GM18526 (cell line): Measurements from ENCODE around the gene ZNF692.

Experiments used
- POLR2A ChIP-seq: IDR thresholded peaks from 3 replicates; pipeline ENCODE4 v1.6.1; 2011; ENCODE audit not compliant: insufficient read length; ENCODE audit errors: extremely low read depth

ZNF692 gene

GRCh38 chr1:248890549-248891498, 31.9 kb upstream of the ZNF692 start:
- no peak for TF ChIP-seq POLR2A

- TF ChIP-seq POLR2A = no peak
These were observed 27.5 kb upstream of the ZNF692 start for GRCh38 chr1:248886237-248886895.

- no peak for TF ChIP-seq POLR2A
These were observed 26.8 kb upstream of the ZNF692 start for GRCh38 chr1:248885646-248886045.

- TF ChIP-seq POLR2A = no peak
These were observed 25.9 kb upstream of the ZNF692 start for GRCh38 chr1:248884632-248885295.

GRCh38 chr1:248881261-248881660, 22.4 kb upstream of the ZNF692 start:
- no peak for TF ChIP-seq POLR2A

GRCh38 chr1:248873993-248874533, 15.2 kb upstream of the ZNF692 start:
- TF ChIP-seq POLR2A = no peak

- TF ChIP-seq POLR2A = peak; percentile 33
These were observed 14.6 kb upstream of the ZNF692 start for GRCh38 chr1:248873409-248873992.

- TF ChIP-seq POLR2A = no peak
These were observed 14.0 kb upstream of the ZNF692 start for GRCh38 chr1:248872752-248873408.

- TF ChIP-seq POLR2A = no peak
These were observed 13.0 kb upstream of the ZNF692 start for GRCh38 chr1:248871837-248872401.

GRCh38 chr1:248862998-248863881, 4.4 kb upstream of the ZNF692 start:
- peak; percentile 75 for TF ChIP-seq POLR2A

- TF ChIP-seq POLR2A = no peak
These were observed 3.8 kb upstream of the ZNF692 start for GRCh38 chr1:248862695-248862997.

GRCh38 chr1:248861616-248862015, 2.7 kb upstream of the ZNF692 start:
- TF ChIP-seq POLR2A = no peak

GRCh38 chr1:248860007-248860406, 1.1 kb upstream of the ZNF692 start:
- TF ChIP-seq POLR2A = no peak

- peak; percentile 25 for TF ChIP-seq POLR2A
These were observed 592 bp downstream of the ZNF692 start for GRCh38 chr1:248858096-248858890.
